Neural cell (in vitro differentiated cells): ENCODE data around the gene IDH3G. TPM values are rescaled to one million over a fixed set of nuclear protein-coding genes. Genes with fewer than 3 reads are reported as not detected.
A peak's percentile ranks its signal among the peaks of the same experiment; 100 is the strongest.

Source experiments
- H2AFZ ChIP-seq: fragments of 200-600, 300-800 bp; sonication (generic), shearing (Covaris generic); 2 replicates; pipeline ENCODE4 v1.6.0; 2014; ENCODE audit warnings: low read depth, mild to moderate bottlenecking, antibody characterized with exemption, low read length, moderate library complexity
- H3F3A ChIP-seq: fragments of 200-600 bp; shearing (Covaris generic); 2 replicates; pipeline ENCODE4 v1.6.1; 2016; ENCODE audit warnings: mild to moderate bottlenecking, moderate library complexity, mixed read lengths, antibody characterized with exemption, low read length; ENCODE audit not compliant: insufficient read depth, poor library complexity, severe bottlenecking
- H3K27ac ChIP-seq: fragments of 200-600, 300-800 bp; sonication (generic), shearing (Covaris generic); 2 replicates; pipeline ENCODE4 v1.5.1; 2014; ENCODE audit warnings: mild to moderate bottlenecking, low read length, moderate library complexity
- H3K27me3 ChIP-seq: fragments of 300-800, 200-600 bp; sonication (generic), shearing (Covaris generic); 2 replicates; pipeline ENCODE4 v1.6.0; 2014; ENCODE audit warnings: mild to moderate bottlenecking, low read depth, low read length, moderate library complexity; ENCODE audit not compliant: insufficient read depth
- H3K36me3 ChIP-seq: fragments of 300-800, 200-600 bp; sonication (generic), shearing (Covaris generic); 2 replicates; pipeline ENCODE4 v1.5.1; 2014; ENCODE audit warnings: mild to moderate bottlenecking, antibody characterized with exemption, low read length, moderate library complexity; ENCODE audit not compliant: insufficient read depth
- H3K4me2 ChIP-seq: fragments of 300-800, 200-600 bp; sonication (generic), shearing (Covaris generic); 2 replicates; pipeline ENCODE4 v1.6.0; 2014; ENCODE audit warnings: mild to moderate bottlenecking, low read length
- H3K4me3 ChIP-seq: fragments of 300-800, 200-600 bp; sonication (generic), shearing (Covaris generic); 2 replicates; pipeline ENCODE4 v1.5.1; 2014; ENCODE audit warnings: mild to moderate bottlenecking, low read length, moderate library complexity
- H3K79me2 ChIP-seq: fragments of 200-600 bp; shearing (Covaris generic); replicated peaks from 2 replicates; pipeline ENCODE4 v1.6.0; 2014; ENCODE audit warnings: mild to moderate bottlenecking, low read length, moderate library complexity; ENCODE audit not compliant: insufficient read depth
- H3K9ac ChIP-seq: fragments of 300-800, 200-600 bp; sonication (generic), shearing (Covaris generic); 2 replicates; pipeline ENCODE4 v1.6.1; 2016; ENCODE audit warnings: mild to moderate bottlenecking, low read length, mixed read lengths
- H3K9me2 ChIP-seq: fragments of 200-600 bp; shearing (Covaris generic); 2 replicates; pipeline ENCODE4 v1.6.1; 2016; ENCODE audit warnings: mild to moderate bottlenecking, low read length, mixed read lengths; ENCODE audit not compliant: insufficient read depth
- H3K9me3 ChIP-seq: fragments of 200-600, 300-800 bp; sonication (generic), shearing (Covaris generic); 2 replicates; pipeline ENCODE4 v1.6.1; 2016; ENCODE audit warnings: mild to moderate bottlenecking, mixed run types, low read length, moderate library complexity, mixed read lengths
- H4K20me1 ChIP-seq: fragments of 200-600 bp; shearing (Covaris generic); 2 replicates; pipeline ENCODE4 v1.6.1; 2016; ENCODE audit warnings: mild to moderate bottlenecking, mixed run types; ENCODE audit not compliant: insufficient read depth
- EP300 ChIP-seq: fragments of 450-650 bp; conservative IDR thresholded peaks from 2 replicates; pipeline ENCODE4 v1.6.1; 2014; ENCODE audit warnings: antibody characterized with exemption, mild to moderate bottlenecking, moderate library complexity; ENCODE audit not compliant: poor library complexity, severe bottlenecking
- EZH2 ChIP-seq: fragments of 200-600, 300-800 bp; shearing (Covaris generic), sonication (generic); IDR thresholded peaks from 2 replicates; pipeline ENCODE4 v1.6.1; 2014; ENCODE audit warnings: antibody characterized with exemption, low read length, borderline replicate concordance, mild to moderate bottlenecking; ENCODE audit not compliant: insufficient read depth, poor library complexity, severe bottlenecking
- MXI1 ChIP-seq: fragments of 450-650 bp; conservative IDR thresholded peaks from 2 replicates; pipeline ENCODE4 v1.6.1; 2014; ENCODE audit warnings: antibody characterized with exemption, mild to moderate bottlenecking; ENCODE audit not compliant: poor library complexity, severe bottlenecking
- POLR2AphosphoS5 ChIP-seq: IDR thresholded peaks from 2 replicates; pipeline ENCODE4 v1.6.1; 2012
- RAD21 ChIP-seq: fragments of 450-650 bp; conservative IDR thresholded peaks from 2 replicates; pipeline ENCODE4 v1.6.1; 2014; ENCODE audit warnings: antibody characterized with exemption, mild to moderate bottlenecking, moderate library complexity
- SMC3 ChIP-seq: fragments of 450-650 bp; conservative IDR thresholded peaks from 2 replicates; pipeline ENCODE4 v1.6.1; 2014; ENCODE audit warnings: antibody characterized with exemption, mild to moderate bottlenecking, moderate library complexity; ENCODE audit not compliant: poor library complexity
- TAF1 ChIP-seq: IDR thresholded peaks from 2 replicates; pipeline ENCODE4 v1.6.1; 2012; ENCODE audit warnings: low read depth
- polyA plus RNA-seq: library from polyadenylated mRNA; depleted of rRNA; stranded (reverse); fragments of >200 nt; gene quantifications from 2 replicates; pipeline ENCODE4 v1.2.3, GENCODE V29; 2014
- TF ChIP-seq, protein P1 (sequence below): IDR thresholded peaks from 2 replicates; pipeline ENCODE4 v1.6.1; 2012; ENCODE audit warnings: borderline replicate concordance
- TF ChIP-seq, protein P2 (sequence below): fragments of 450-650 bp; IDR thresholded peaks from 2 replicates; pipeline ENCODE4 v1.5.1; 2014; ENCODE audit warnings: antibody characterized with exemption, mild to moderate bottlenecking, moderate library complexity; ENCODE audit not compliant: poor library complexity, severe bottlenecking

Gene IDH3G
- polyA plus RNA-seq, 1 donor from 2014 or later, result 64.7 TPM

DNA sequence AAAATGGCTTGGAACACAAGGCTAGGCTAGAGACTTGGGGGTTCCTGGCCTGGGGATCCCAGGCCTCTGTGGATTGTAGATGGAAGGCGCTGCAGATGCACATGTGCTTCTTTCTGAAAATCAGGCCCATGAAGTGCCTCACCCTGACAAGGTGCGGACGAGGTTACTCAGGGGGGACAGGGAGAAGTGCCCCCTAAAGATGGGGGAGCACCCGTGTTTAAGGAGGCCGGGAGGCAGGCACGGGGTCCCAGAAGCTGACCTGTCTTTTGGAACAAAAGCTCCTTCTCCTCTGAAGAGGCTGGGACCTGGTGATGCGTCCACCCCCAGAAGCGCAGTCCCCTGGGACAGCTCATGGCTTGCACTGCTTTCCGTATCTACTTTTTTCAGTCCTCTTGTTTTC is 33.7 kb upstream of the IDH3G start:
- peak overlapping the region; percentile 88 for H3K27ac ChIP-seq

DNA sequence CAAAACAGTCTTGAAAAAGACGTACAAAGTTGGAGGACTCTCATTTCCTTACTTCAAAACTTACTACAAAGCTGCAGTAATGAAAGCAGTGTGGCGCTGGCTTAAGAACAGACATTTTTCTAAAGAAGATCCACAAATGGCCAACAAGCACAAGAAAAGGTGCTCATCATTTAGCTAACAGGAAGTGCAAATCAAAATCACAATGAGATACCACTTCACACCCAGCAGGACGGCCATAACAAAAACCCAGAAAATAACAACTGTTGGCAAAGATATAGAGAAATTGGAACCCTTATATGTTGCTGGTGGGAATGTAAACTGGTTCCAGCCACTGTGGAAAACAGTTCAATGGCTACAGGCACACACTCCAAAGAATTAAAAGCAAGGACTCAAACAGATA is 32.8 kb upstream of the IDH3G start:
- Histone ChIP-seq H3K9me2 (no peaks in the 10 kb centered on the region), H3K9me3 (no peaks in the 10 kb centered on the region), H2AFZ (no peak overlapping the region), H3K9ac (no peak overlapping the region), H3K36me3 (no peaks in the 10 kb centered on the region), H3K27ac (no peak overlapping the region), H3K4me3 (peak overlapping the region; percentile 81), H3K27me3 (no peaks in the 10 kb centered on the region), H3F3A (no peaks in the 10 kb centered on the region), H3K4me2 (peak overlapping the region; percentile 39), H3K79me2 (peaks cover 52% of the 10 kb centered on the region), H4K20me1 (no peaks in the 10 kb centered on the region)
- TF ChIP-seq POLR2AphosphoS5, result no peak
- no peak for TF ChIP-seq RAD21
- TF ChIP-seq TAF1, result no peak
- no peak for TF ChIP-seq MXI1
- TF ChIP-seq, protein P1, sequence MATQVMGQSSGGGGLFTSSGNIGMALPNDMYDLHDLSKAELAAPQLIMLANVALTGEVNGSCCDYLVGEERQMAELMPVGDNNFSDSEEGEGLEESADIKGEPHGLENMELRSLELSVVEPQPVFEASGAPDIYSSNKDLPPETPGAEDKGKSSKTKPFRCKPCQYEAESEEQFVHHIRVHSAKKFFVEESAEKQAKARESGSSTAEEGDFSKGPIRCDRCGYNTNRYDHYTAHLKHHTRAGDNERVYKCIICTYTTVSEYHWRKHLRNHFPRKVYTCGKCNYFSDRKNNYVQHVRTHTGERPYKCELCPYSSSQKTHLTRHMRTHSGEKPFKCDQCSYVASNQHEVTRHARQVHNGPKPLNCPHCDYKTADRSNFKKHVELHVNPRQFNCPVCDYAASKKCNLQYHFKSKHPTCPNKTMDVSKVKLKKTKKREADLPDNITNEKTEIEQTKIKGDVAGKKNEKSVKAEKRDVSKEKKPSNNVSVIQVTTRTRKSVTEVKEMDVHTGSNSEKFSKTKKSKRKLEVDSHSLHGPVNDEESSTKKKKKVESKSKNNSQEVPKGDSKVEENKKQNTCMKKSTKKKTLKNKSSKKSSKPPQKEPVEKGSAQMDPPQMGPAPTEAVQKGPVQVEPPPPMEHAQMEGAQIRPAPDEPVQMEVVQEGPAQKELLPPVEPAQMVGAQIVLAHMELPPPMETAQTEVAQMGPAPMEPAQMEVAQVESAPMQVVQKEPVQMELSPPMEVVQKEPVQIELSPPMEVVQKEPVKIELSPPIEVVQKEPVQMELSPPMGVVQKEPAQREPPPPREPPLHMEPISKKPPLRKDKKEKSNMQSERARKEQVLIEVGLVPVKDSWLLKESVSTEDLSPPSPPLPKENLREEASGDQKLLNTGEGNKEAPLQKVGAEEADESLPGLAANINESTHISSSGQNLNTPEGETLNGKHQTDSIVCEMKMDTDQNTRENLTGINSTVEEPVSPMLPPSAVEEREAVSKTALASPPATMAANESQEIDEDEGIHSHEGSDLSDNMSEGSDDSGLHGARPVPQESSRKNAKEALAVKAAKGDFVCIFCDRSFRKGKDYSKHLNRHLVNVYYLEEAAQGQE, result no peak
- TF ChIP-seq EP300, result no peak
- TF ChIP-seq, protein P2, sequence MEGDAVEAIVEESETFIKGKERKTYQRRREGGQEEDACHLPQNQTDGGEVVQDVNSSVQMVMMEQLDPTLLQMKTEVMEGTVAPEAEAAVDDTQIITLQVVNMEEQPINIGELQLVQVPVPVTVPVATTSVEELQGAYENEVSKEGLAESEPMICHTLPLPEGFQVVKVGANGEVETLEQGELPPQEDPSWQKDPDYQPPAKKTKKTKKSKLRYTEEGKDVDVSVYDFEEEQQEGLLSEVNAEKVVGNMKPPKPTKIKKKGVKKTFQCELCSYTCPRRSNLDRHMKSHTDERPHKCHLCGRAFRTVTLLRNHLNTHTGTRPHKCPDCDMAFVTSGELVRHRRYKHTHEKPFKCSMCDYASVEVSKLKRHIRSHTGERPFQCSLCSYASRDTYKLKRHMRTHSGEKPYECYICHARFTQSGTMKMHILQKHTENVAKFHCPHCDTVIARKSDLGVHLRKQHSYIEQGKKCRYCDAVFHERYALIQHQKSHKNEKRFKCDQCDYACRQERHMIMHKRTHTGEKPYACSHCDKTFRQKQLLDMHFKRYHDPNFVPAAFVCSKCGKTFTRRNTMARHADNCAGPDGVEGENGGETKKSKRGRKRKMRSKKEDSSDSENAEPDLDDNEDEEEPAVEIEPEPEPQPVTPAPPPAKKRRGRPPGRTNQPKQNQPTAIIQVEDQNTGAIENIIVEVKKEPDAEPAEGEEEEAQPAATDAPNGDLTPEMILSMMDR, result no peak
- TF ChIP-seq SMC3, result no peak
- TF ChIP-seq EZH2, result no peak

More for the DNA sequence above, 33.7 kb upstream of the IDH3G start:
- no peak overlapping the region for H2AFZ ChIP-seq
- H3K9ac ChIP-seq, result peak overlapping the region; percentile 91
- H3K27me3 ChIP-seq, result no peaks in the 10 kb centered on the region
- H3K4me2 ChIP-seq, result peak overlapping the region; percentile 39
- no peaks in the 10 kb centered on the region for H3K9me2 ChIP-seq
- H4K20me1 ChIP-seq, result no peaks in the 10 kb centered on the region
- H3K9me3 ChIP-seq, result no peaks in the 10 kb centered on the region
- TF ChIP-seq EZH2, result no peak
- TF ChIP-seq, protein P2, result no peak
- TF ChIP-seq RAD21, result no peak
- no peak for TF ChIP-seq MXI1
- TF ChIP-seq POLR2AphosphoS5, result no peak
- no peak for TF ChIP-seq TAF1
- no peak for TF ChIP-seq SMC3
- TF ChIP-seq, protein P1, result no peak
- TF ChIP-seq EP300, result no peak
- peak overlapping the region; percentile 81 for H3K4me3 ChIP-seq
- H3F3A ChIP-seq, result no peaks in the 10 kb centered on the region
- H3K36me3 ChIP-seq, result no peaks in the 10 kb centered on the region
- H3K79me2 ChIP-seq, result peaks cover 44% of the 10 kb centered on the region
